Measurements from ENCODE around the gene HES7.

- TF ChIP-seq CTCF (IDR thresholded peaks at IDR 0.05), result no peak
- no peak for TF ChIP-seq POLR2A (IDR thresholded peaks at IDR 0.05)
These were observed 4.3 kb upstream of the HES7 start for GRCh38 chr17:8128125-8128784.
